H1 (cell line): ENCODE data around the gene SNX27. TPM values are rescaled to one million over a fixed set of nuclear protein-coding genes. Genes with fewer than 3 reads are reported as not detected.

ENCODE experiments used
- ATF2 ChIP-seq: IDR thresholded peaks from 2 replicates; pipeline ENCODE4 v1.6.1; 2012; ENCODE audit warnings: low read length, inconsistent platforms
- GTF2F1 ChIP-seq: IDR thresholded peaks from 2 replicates; pipeline ENCODE4 v1.6.1; 2012; ENCODE audit warnings: low read depth, low read length, improper control_type of control experiment, borderline replicate concordance
- JUND ChIP-seq: IDR thresholded peaks from 2 replicates; pipeline ENCODE4 v1.6.1; 2011; ENCODE audit warnings: mild to moderate bottlenecking, improper control_type of control experiment, low read length
- KDM4A ChIP-seq: IDR thresholded peaks from one replicate; pipeline ENCODE4 v1.7.1; 2012; ENCODE audit warnings: low read depth, mild to moderate bottlenecking, moderate library complexity, low read length, inconsistent platforms; ENCODE audit not compliant: severe bottlenecking
- RNF2 ChIP-seq: fragments of 200-900, 300-1000 bp; sonication (generic); IDR thresholded peaks from 2 replicates; pipeline ENCODE4 v1.7.1; 2016; ENCODE audit warnings: borderline replicate concordance, low read depth, mild to moderate bottlenecking, antibody characterized with exemption, low read length; ENCODE audit not compliant: poor library complexity, severe bottlenecking; ENCODE audit errors: missing control alignments
- polyA plus RNA-seq, 7 experiments: library from polyadenylated mRNA; depleted of rRNA in 3 of 7; stranded (reverse) in 5 of 7; unstranded in 2 of 7; fragments of >200 nt in 5 of 7; fragments of 200-250 nt in 2 of 7; gene quantifications; 1 replicate in 5 of 7; 2 replicates in 1 of 7; 4 replicates in 1 of 7; pipeline versions ENCODE4 v1.2.1 to v1.2.3, GENCODE V29; 2011 to 2013; ENCODE audit warnings: missing spikeins in 2 of 7, mixed read lengths in 2 of 7
- total RNA-seq: library from RNA; stranded (reverse); fragmentation: NEBNext Ultra II Directional; extraction: Animal tissue kit (Norgen Biotek cat#: 25700); gene quantifications from 2 replicates; pipeline ENCODE4 v1.2.1, GENCODE V29; 2021
- TF ChIP-seq, protein P1 (sequence below): fragments of 300-600 bp; sonication (generic); IDR thresholded peaks from 2 replicates; pipeline ENCODE4 v1.7.1; 2012; ENCODE audit warnings: low read length, moderate library complexity, mild to moderate bottlenecking, inconsistent platforms; ENCODE audit not compliant: insufficient replicate concordance

Gene SNX27
- total and polyA plus RNA-seq, 2 of the 8 experiments (the other 6 are each of a cell fraction or from before 2014, with no cell fraction given) = 23.4 to 65.4 TPM

- TF ChIP-seq, protein P1, sequence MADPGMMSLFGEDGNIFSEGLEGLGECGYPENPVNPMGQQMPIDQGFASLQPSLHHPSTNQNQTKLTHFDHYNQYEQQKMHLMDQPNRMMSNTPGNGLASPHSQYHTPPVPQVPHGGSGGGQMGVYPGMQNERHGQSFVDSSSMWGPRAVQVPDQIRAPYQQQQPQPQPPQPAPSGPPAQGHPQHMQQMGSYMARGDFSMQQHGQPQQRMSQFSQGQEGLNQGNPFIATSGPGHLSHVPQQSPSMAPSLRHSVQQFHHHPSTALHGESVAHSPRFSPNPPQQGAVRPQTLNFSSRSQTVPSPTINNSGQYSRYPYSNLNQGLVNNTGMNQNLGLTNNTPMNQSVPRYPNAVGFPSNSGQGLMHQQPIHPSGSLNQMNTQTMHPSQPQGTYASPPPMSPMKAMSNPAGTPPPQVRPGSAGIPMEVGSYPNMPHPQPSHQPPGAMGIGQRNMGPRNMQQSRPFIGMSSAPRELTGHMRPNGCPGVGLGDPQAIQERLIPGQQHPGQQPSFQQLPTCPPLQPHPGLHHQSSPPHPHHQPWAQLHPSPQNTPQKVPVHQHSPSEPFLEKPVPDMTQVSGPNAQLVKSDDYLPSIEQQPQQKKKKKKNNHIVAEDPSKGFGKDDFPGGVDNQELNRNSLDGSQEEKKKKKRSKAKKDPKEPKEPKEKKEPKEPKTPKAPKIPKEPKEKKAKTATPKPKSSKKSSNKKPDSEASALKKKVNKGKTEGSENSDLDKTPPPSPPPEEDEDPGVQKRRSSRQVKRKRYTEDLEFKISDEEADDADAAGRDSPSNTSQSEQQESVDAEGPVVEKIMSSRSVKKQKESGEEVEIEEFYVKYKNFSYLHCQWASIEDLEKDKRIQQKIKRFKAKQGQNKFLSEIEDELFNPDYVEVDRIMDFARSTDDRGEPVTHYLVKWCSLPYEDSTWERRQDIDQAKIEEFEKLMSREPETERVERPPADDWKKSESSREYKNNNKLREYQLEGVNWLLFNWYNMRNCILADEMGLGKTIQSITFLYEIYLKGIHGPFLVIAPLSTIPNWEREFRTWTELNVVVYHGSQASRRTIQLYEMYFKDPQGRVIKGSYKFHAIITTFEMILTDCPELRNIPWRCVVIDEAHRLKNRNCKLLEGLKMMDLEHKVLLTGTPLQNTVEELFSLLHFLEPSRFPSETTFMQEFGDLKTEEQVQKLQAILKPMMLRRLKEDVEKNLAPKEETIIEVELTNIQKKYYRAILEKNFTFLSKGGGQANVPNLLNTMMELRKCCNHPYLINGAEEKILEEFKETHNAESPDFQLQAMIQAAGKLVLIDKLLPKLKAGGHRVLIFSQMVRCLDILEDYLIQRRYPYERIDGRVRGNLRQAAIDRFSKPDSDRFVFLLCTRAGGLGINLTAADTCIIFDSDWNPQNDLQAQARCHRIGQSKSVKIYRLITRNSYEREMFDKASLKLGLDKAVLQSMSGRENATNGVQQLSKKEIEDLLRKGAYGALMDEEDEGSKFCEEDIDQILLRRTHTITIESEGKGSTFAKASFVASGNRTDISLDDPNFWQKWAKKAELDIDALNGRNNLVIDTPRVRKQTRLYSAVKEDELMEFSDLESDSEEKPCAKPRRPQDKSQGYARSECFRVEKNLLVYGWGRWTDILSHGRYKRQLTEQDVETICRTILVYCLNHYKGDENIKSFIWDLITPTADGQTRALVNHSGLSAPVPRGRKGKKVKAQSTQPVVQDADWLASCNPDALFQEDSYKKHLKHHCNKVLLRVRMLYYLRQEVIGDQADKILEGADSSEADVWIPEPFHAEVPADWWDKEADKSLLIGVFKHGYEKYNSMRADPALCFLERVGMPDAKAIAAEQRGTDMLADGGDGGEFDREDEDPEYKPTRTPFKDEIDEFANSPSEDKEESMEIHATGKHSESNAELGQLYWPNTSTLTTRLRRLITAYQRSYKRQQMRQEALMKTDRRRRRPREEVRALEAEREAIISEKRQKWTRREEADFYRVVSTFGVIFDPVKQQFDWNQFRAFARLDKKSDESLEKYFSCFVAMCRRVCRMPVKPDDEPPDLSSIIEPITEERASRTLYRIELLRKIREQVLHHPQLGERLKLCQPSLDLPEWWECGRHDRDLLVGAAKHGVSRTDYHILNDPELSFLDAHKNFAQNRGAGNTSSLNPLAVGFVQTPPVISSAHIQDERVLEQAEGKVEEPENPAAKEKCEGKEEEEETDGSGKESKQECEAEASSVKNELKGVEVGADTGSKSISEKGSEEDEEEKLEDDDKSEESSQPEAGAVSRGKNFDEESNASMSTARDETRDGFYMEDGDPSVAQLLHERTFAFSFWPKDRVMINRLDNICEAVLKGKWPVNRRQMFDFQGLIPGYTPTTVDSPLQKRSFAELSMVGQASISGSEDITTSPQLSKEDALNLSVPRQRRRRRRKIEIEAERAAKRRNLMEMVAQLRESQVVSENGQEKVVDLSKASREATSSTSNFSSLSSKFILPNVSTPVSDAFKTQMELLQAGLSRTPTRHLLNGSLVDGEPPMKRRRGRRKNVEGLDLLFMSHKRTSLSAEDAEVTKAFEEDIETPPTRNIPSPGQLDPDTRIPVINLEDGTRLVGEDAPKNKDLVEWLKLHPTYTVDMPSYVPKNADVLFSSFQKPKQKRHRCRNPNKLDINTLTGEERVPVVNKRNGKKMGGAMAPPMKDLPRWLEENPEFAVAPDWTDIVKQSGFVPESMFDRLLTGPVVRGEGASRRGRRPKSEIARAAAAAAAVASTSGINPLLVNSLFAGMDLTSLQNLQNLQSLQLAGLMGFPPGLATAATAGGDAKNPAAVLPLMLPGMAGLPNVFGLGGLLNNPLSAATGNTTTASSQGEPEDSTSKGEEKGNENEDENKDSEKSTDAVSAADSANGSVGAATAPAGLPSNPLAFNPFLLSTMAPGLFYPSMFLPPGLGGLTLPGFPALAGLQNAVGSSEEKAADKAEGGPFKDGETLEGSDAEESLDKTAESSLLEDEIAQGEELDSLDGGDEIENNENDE = no peak
- no peak for TF ChIP-seq GTF2F1
- TF ChIP-seq ATF2 = no peak
- TF ChIP-seq RNF2 = no peak
- no peak for TF ChIP-seq KDM4A
- no peak for TF ChIP-seq JUND
Observed at GRCh38 chr1:151626740-151627334, 15.0 kb downstream of the SNX27 start (continued).
